Mucosa of descending colon (tissue), 3 donors: Measurements from ENCODE around the gene SSC5D. TPM values are rescaled to one million over a fixed set of nuclear protein-coding genes. Genes with fewer than 3 reads are reported as not detected.

Experiments
- ATAC-seq: fragments of 200-7000 bp; cut with Tn5 transposase; one replicate; pipeline ENCODE4 v1.9.1; 2020; ENCODE audit warnings: mild to moderate bottlenecking, moderate library complexity
- DNase-seq, 3 donors: peaks; one replicate each; pipeline ENCODE4 v3.0.0-alpha.2; 2020
- H3K36me3 ChIP-seq: fragments of 200-600 bp; one replicate; pipeline ENCODE4 v1.8.0; 2021; ENCODE audit warnings: low read depth, mild to moderate bottlenecking
- H3K4me1 ChIP-seq: fragments of 200-600 bp; one replicate; pipeline ENCODE4 v1.8.0; 2021; ENCODE audit warnings: low read depth, mild to moderate bottlenecking
- H3K4me3 ChIP-seq: fragments of 200-600 bp; one replicate; pipeline ENCODE4 v1.8.0; 2021; ENCODE audit warnings: mild to moderate bottlenecking
- H3K9me3 ChIP-seq: fragments of 200-600 bp; one replicate; pipeline ENCODE4 v1.8.0; 2021; ENCODE audit warnings: mild to moderate bottlenecking
- CTCF ChIP-seq: fragments of 200-600 bp; IDR thresholded peaks from one replicate; pipeline ENCODE4 v1.8.0; 2022; ENCODE audit warnings: antibody characterized with exemption, mild to moderate bottlenecking
- intact Hi-C, 2 donors: fragments of 100-400 bp; cut with DNase I in 1 of 2; cut with micrococcal nuclease in 1 of 2; formaldehyde crosslinking; loops; one replicate each; pipeline versions ENCODE4 v1.11.0 to v1.11.1; 2022; cut with DNase I, micrococcal nuclease
- total RNA-seq, 3 donors: library from RNA; stranded (reverse); fragmentation: NEBNext Ultra II Directional in 2 of 3; extraction: Animal tissue kit (Norgen Biotek cat#: 25700) in 2 of 3; gene quantifications; one replicate each; pipeline versions ENCODE4 v1.2.1 to v1.2.4, GENCODE V29; 2021 to 2023
- donor health status: DM: no; HTN: no; CAD: no; lungs with moderate emphysema.
- donor health status: DM: no; HTN: no; CAD: no.
- donor health status: DM: no; HTN: yes; CAD: no.

The SSC5D gene
- total RNA-seq, 3 donors from 2014 or later, result 2.6 to 35.0 (median 4.0) TPM

GRCh38 chr19:55452749-55453346, 35.4 kb upstream of the SSC5D start:
- DNase-seq (peak in 2 of 3 donors; percentile 56 to 71), ATAC-seq (peak; percentile 74)
- Histone ChIP-seq H3K36me3 (no peaks in the 10 kb centered on the region), H3K4me3 (no peak overlapping the region), H3K4me1 (peaks cover 9% of the 10 kb centered on the region), H3K9me3 (no peaks in the 10 kb centered on the region)
- TF ChIP-seq CTCF, result no peak
- intact Hi-C loops, result no loop called here

GRCh38 chr19:55453511-55454260, 34.5 kb upstream of the SSC5D start:
- DNase-seq, result no peak
- intact Hi-C loops, result no loop called here
- Histone ChIP-seq H3K9me3 (no peaks in the 10 kb centered on the region), H3K4me3 (no peak overlapping the region), H3K36me3 (no peaks in the 10 kb centered on the region), H3K4me1 (peaks cover 9% of the 10 kb centered on the region)
- no peak for ATAC-seq
- no peak for TF ChIP-seq CTCF

- Histone ChIP-seq H3K4me1 (peaks cover 12% of the 10 kb centered on the region), H3K36me3 (no peaks in the 10 kb centered on the region), H3K9me3 (no peaks in the 10 kb centered on the region), H3K4me3 (no peak overlapping the region)
- DNase-seq (peak in 2 of 3 donors; percentile 46 to 56), ATAC-seq (peak; percentile 47)
- intact Hi-C loops, result no loop called here
- peak; percentile 20 for TF ChIP-seq CTCF
These were observed 33.4 kb upstream of the SSC5D start for GRCh38 chr19:55454787-55455243.

GRCh38 chr19:55455576-55456235, 32.5 kb upstream of the SSC5D start:
- no peak for TF ChIP-seq CTCF
- DNase-seq (no peak), ATAC-seq (no peak)
- intact Hi-C loops, result no loop called here
- no peaks in the 10 kb centered on the region for H3K9me3 ChIP-seq
- H3K4me1 ChIP-seq, result peaks cover 19% of the 10 kb centered on the region
- no peaks in the 10 kb centered on the region for H3K36me3 ChIP-seq
- H3K4me3 ChIP-seq, result no peak overlapping the region

GRCh38 chr19:55456347-55456746, 31.9 kb upstream of the SSC5D start:
- TF ChIP-seq CTCF, result no peak
- DNase-seq (no peak), ATAC-seq (no peak)
- Histone ChIP-seq H3K4me1 (peaks cover 18% of the 10 kb centered on the region), H3K9me3 (no peaks in the 10 kb centered on the region), H3K36me3 (no peaks in the 10 kb centered on the region), H3K4me3 (no peak overlapping the region)
- intact Hi-C loops, result no loop called here
